Mesendoderm (in vitro differentiated cells): Measurements from ENCODE around the gene MRPL28.
A peak's percentile ranks its signal among the peaks of the same experiment; 100 is the strongest.

Experiments used
- DNase-seq: peaks from one replicate; pipeline ENCODE4 v3.0.0; 2013
- H2AK5ac ChIP-seq: 2 replicates; pipeline ENCODE4 v1.6.1; 2013; ENCODE audit warnings: low read length, inconsistent platforms
- H2BK120ac ChIP-seq: 2 replicates; pipeline ENCODE4 v1.6.1; 2013; ENCODE audit warnings: low read depth, mild to moderate bottlenecking, low read length, moderate library complexity, mixed read lengths
- H2BK15ac ChIP-seq: replicated peaks from 2 replicates; pipeline ENCODE4 v1.6.1; 2013; ENCODE audit warnings: low read depth, mild to moderate bottlenecking, moderate library complexity
- H2BK5ac ChIP-seq: 2 replicates; pipeline ENCODE4 v1.6.1; 2013; ENCODE audit warnings: low read length, inconsistent platforms
- H3K18ac ChIP-seq: 2 replicates; pipeline ENCODE4 v1.6.1; 2013; ENCODE audit warnings: mild to moderate bottlenecking, low read length, mixed read lengths
- H3K23ac ChIP-seq: one replicate; pipeline ENCODE4 v1.6.1; 2013; ENCODE audit warnings: low read length
- H3K27ac ChIP-seq: 2 replicates; pipeline ENCODE4 v1.5.1; 2013; ENCODE audit warnings: low read depth, mild to moderate bottlenecking, inconsistent platforms, low read length, moderate library complexity
- H3K27me3 ChIP-seq: 2 replicates; pipeline ENCODE4 v1.6.1; 2013; ENCODE audit warnings: low read length, control low read depth, mild to moderate bottlenecking, inconsistent platforms; ENCODE audit not compliant: insufficient read depth, poor library complexity
- H3K36me3 ChIP-seq: 2 replicates; pipeline ENCODE4 v1.6.1; 2013; ENCODE audit warnings: low read length, inconsistent platforms; ENCODE audit not compliant: control insufficient read depth, insufficient read depth
- H3K4ac ChIP-seq: one replicate; pipeline ENCODE4 v1.6.1; 2013; ENCODE audit warnings: low read depth, mild to moderate bottlenecking, low read length, moderate library complexity
- H3K4me1 ChIP-seq: 2 replicates; pipeline ENCODE4 v1.6.1; 2013; ENCODE audit warnings: low read depth, low read length, inconsistent platforms; ENCODE audit not compliant: control insufficient read depth
- H3K4me2 ChIP-seq: 2 replicates; pipeline ENCODE4 v1.6.1; 2013; ENCODE audit warnings: low read length
- H3K4me3 ChIP-seq: 2 replicates; pipeline ENCODE4 v1.5.1; 2013; ENCODE audit warnings: mild to moderate bottlenecking, low read length
- H3K56ac ChIP-seq: one replicate; pipeline ENCODE4 v1.6.1; 2013; ENCODE audit warnings: low read length
- H3K79me1 ChIP-seq: 2 replicates; pipeline ENCODE4 v1.6.1; 2013; ENCODE audit warnings: low read length, inconsistent platforms
- H3K79me2 ChIP-seq: 2 replicates; pipeline ENCODE4 v1.6.1; 2013; ENCODE audit warnings: mild to moderate bottlenecking, low read length; ENCODE audit not compliant: control insufficient read depth, insufficient read depth
- H3K9ac ChIP-seq: 2 replicates; pipeline ENCODE4 v1.6.1; 2013; ENCODE audit warnings: low read length, inconsistent platforms
- H4K5ac ChIP-seq: one replicate; pipeline ENCODE4 v1.6.1; 2013; ENCODE audit warnings: low read length
- H4K8ac ChIP-seq: one replicate; pipeline ENCODE4 v1.6.1; 2013; ENCODE audit warnings: low read depth, mild to moderate bottlenecking, control low read depth, low read length, moderate library complexity
- WGBS: extraction: QIAGEN DNeasy Blood & Tissue Kit; methylation state at CpG from one replicate; pipeline ENCODE4 v1.1.7; 2013; ENCODE audit warnings: low lambda C conversion rate, missing lambda C conversion rate; ENCODE audit not compliant: insufficient coverage; ENCODE audit errors: extremely low coverage; 5-methylcytosine and 5-hydroxymethylcytosine counted together

MRPL28 gene

DNA sequence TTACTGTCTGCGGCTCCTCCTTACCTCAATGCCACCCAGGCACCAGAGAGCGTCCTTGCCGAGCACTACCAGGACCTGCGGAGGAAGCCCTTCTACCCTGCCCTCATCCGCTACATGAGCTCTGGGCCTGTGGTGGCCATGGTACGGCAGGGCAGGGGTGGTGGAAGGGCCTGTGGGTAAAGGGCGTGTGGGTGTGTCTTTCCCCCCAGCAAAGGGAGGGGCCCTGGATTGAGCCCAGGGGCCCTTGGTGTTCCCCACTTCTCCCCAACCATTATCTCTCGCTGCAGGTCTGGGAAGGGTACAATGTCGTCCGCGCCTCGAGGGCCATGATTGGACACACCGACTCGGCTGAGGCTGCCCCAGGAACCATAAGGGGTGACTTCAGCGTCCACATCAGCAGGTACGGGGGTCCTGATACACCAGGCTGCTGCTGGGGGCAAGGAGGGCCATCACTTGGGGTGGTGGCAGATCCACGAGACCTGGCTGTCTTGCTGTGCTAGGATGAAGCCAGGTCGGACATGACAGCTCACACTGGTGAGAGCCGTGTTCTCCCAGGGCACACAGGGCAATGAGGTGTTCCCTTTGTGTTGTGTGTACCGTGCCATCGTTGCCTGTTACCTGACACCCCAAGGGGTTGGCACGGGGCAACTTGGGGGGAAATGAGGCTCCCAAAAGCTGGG, 29.1 kb upstream of the MRPL28 start:
- H3K4ac ChIP-seq: no peak overlapping the region
- H2BK5ac ChIP-seq: no peak overlapping the region
- peaks cover 7% of the 10 kb centered on the region for H3K36me3 ChIP-seq
- no peaks in the 10 kb centered on the region for H3K27me3 ChIP-seq
- H2AK5ac ChIP-seq: no peak overlapping the region
- no peak for DNase-seq
- H2BK15ac ChIP-seq: no peak overlapping the region
- H3K23ac ChIP-seq: peak overlapping the region; percentile 80
- peaks cover 2% of the 10 kb centered on the region for H3K79me2 ChIP-seq
- WGBS: no CpG with 5 or more reads among the region's 22 CpGs
- H3K4me3 ChIP-seq: no peak overlapping the region
- no peak overlapping the region for H3K18ac ChIP-seq
- H3K79me1 ChIP-seq: peaks cover 9% of the 10 kb centered on the region
- H3K9ac ChIP-seq: no peak overlapping the region
- no peak overlapping the region for H4K5ac ChIP-seq
- peak overlapping the region; percentile 25 for H3K56ac ChIP-seq
- no peak overlapping the region for H3K27ac ChIP-seq
- H3K4me2 ChIP-seq: no peak overlapping the region
- H2BK120ac ChIP-seq: no peak overlapping the region
- no peak overlapping the region for H4K8ac ChIP-seq
- no peaks in the 10 kb centered on the region for H3K4me1 ChIP-seq

DNA sequence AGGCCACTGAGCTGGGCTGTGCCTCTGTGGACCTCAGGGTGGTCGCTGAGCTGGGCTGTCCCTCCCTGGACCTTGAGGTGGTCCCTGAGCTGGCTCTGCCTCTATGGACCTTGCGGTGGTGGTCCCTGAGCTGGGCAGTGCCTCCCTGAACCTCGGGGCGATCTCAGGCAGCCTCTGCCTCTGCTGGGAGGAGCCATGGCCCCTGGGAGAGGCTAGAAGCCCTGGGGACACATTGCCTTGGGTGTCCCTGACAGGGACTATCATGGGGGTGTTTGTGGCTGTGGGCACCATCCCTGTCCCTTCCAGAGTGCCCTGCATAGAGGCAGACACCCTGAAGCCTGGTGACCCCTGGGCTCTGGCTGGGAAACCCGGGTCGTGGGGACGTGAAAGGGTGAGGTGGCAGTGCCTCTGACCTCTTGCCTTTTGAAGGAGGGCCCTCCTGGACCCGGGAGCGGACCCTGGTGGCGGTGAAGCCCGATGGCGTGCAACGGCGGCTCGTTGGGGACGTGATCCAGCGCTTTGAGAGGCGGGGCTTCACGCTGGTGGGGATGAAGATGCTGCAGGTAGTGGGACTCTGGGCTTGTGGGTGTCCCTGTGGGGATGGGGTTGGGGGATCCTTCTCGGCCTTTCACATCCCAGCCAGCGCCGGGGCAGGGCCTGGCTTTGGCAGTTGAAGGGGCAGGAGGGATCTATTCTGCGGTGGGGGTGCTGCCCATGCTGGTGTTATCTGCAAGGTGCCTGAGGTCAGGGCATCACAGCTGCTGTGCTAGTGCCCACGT, 28.4 kb upstream of the MRPL28 start:
- H2BK120ac ChIP-seq: no peak overlapping the region
- no peaks in the 10 kb centered on the region for H3K4me1 ChIP-seq
- peaks cover 2% of the 10 kb centered on the region for H3K79me2 ChIP-seq
- no peak overlapping the region for H3K4ac ChIP-seq
- H3K36me3 ChIP-seq: peaks cover 7% of the 10 kb centered on the region
- no CpG with 5 or more reads among the region's 24 CpGs for WGBS
- H3K56ac ChIP-seq: peak overlapping the region; percentile 52
- peak overlapping the region; percentile 12 for H3K9ac ChIP-seq
- no peak overlapping the region for H3K4me3 ChIP-seq
- H4K5ac ChIP-seq: no peak overlapping the region
- no peak overlapping the region for H3K4me2 ChIP-seq
- H2BK15ac ChIP-seq: no peak overlapping the region
- H3K79me1 ChIP-seq: peaks cover 9% of the 10 kb centered on the region
- H3K18ac ChIP-seq: no peak overlapping the region
- H3K27me3 ChIP-seq: no peaks in the 10 kb centered on the region
- H2AK5ac ChIP-seq: no peak overlapping the region
- H2BK5ac ChIP-seq: no peak overlapping the region
- no peak overlapping the region for H3K27ac ChIP-seq
- H4K8ac ChIP-seq: no peak overlapping the region
- H3K23ac ChIP-seq: no peak overlapping the region
- DNase-seq: peak; percentile 62

DNA sequence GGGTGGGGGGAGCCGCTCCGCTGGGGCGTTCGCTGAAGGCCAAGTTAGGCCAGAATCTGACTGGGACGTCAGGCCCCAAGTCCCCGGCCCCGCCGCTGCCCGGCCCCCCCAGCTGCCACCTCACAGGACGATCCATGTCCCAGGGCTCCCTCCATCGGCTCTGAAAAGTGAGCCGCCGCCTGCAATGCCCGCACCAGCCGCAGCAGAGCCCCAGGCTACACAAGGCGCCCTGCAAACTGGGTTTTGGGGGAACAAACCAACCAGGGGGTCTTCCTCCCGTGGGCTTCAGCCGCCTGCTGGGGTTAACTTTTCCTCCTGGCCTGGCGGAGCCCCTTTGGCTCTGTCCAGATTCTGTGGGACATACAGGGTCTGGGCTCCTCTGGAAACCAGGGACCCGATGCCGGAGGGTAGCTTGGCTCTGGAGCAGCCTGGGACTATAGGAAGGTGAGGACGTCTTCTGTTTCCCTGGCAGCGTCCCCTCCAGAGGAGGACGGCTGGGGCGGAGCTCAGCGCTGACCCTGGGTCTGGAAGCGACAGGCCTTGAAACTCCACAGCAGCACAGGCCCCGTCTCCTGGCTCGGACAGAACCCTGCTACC, 27.5 kb upstream of the MRPL28 start:
- Histone ChIP-seq H3K9ac (peak overlapping the region; percentile 60), H3K23ac (no peak overlapping the region), H3K4me1 (no peaks in the 10 kb centered on the region), H4K8ac (no peak overlapping the region), H2BK15ac (no peak overlapping the region), H3K4me3 (no peak overlapping the region), H3K27me3 (no peaks in the 10 kb centered on the region), H2BK5ac (no peak overlapping the region), H4K5ac (no peak overlapping the region), H3K4ac (peak overlapping the region; percentile 99), H3K79me2 (peaks cover 2% of the 10 kb centered on the region), H3K27ac (peak overlapping the region; percentile 19), H3K79me1 (peaks cover 9% of the 10 kb centered on the region), H2AK5ac (no peak overlapping the region), H3K36me3 (peaks cover 7% of the 10 kb centered on the region), H3K18ac (peak overlapping the region; percentile 21), H2BK120ac (no peak overlapping the region), H3K56ac (peak overlapping the region; percentile 52), H3K4me2 (peak overlapping the region; percentile 10)
- peak; percentile 93 for DNase-seq
- no CpG with 5 or more reads among the region's 29 CpGs for WGBS

DNA sequence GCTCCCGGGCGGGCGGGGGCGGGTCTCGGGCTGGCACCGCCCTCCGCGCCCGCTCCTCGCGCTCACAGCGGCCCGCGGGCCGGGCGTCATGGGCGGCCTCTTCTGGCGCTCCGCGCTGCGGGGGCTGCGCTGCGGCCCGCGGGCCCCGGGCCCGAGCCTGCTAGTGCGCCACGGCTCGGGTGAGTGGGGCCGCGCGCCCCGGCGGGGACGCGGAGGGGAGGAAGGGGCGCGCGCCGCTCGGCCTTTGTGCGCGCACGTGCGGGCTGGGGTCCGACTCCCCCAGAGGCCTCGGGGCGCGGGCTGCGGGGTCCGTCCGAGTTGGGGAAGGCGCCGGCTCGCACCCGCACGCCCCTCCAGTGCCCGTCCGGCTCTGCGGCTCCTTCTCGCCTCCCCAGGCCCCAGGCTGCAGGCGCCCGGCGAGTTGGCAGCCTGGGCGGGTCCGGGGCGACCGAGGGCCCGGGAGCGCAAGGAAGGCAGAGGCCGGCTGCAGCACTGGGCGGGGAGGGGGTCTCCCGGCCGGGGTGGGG, 26.9 kb upstream of the MRPL28 start, which contains the start of gene NME4:
Gene NME4 (plus strand): TSS at position 65 of the 527 bp plus-strand sequence. CDS start 24 bp downstream, at position 89.
- H3K79me2 ChIP-seq: peaks cover 2% of the 10 kb centered on the region
- peak within 1 kb of the TSS; percentile 85 for H3K27ac ChIP-seq
- no CpG with 5 or more reads among the region's 75 CpGs for WGBS
- H4K8ac ChIP-seq: no peak within 1 kb of the TSS
- peak within 1 kb of the TSS; percentile 99 for H3K4ac ChIP-seq
- peak within 1 kb of the TSS; percentile 24 for H2BK120ac ChIP-seq
- H3K36me3 ChIP-seq: peaks cover 7% of the 10 kb centered on the region
- H3K18ac ChIP-seq: peak within 1 kb of the TSS; percentile 97
- peak within 1 kb of the TSS; percentile 89 for H3K23ac ChIP-seq
- H4K5ac ChIP-seq: no peak within 1 kb of the TSS
- peaks cover 9% of the 10 kb centered on the region for H3K79me1 ChIP-seq
- peak; percentile 80 for DNase-seq
- H3K56ac ChIP-seq: peak within 1 kb of the TSS; percentile 92
- peak within 1 kb of the TSS; percentile 69 for H3K4me3 ChIP-seq
- no peaks in the 10 kb centered on the region for H3K4me1 ChIP-seq
- no peaks in the 10 kb centered on the region for H3K27me3 ChIP-seq
- H3K4me2 ChIP-seq: peak within 1 kb of the TSS; percentile 52
- H2AK5ac ChIP-seq: no peak within 1 kb of the TSS
- peak within 1 kb of the TSS; percentile 80 for H2BK5ac ChIP-seq
- peak within 1 kb of the TSS; percentile 95 for H3K9ac ChIP-seq
- H2BK15ac ChIP-seq: no peak within 1 kb of the TSS

DNA sequence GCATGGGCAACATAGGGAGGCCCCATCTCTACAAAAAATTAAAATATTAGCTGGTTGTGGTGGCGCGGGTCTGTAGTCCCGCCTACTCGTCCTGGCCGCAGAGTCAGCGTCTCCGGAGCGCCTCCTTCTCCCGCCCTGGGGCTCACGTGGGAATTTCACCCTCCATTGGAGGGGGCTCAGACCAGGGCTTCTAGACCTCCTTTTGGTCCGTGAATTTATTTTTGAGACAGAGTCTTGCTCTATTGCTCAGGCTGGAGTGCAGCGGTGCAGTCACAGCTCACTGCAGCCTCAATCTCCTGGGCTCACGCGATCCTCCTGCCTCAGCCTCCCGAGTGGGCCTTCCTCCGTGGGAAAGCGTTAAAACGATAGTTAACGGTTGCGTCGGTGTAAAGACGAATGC, 26.3 kb upstream of the MRPL28 start:
- Histone ChIP-seq H3K79me1 (peaks cover 9% of the 10 kb centered on the region), H3K27ac (peak overlapping the region; percentile 9), H3K36me3 (peaks cover 7% of the 10 kb centered on the region), H3K4me3 (peak overlapping the region; percentile 24), H3K4me2 (peak overlapping the region; percentile 52), H3K56ac (peak overlapping the region; percentile 92), H3K27me3 (no peaks in the 10 kb centered on the region), H4K8ac (no peak overlapping the region), H2BK120ac (no peak overlapping the region), H2AK5ac (no peak overlapping the region), H3K23ac (no peak overlapping the region), H3K18ac (peak overlapping the region; percentile 97), H2BK5ac (no peak overlapping the region), H3K9ac (peak overlapping the region; percentile 67), H2BK15ac (no peak overlapping the region), H3K4me1 (no peaks in the 10 kb centered on the region), H4K5ac (no peak overlapping the region), H3K4ac (no peak overlapping the region), H3K79me2 (peaks cover 2% of the 10 kb centered on the region)
- no CpG with 5 or more reads among the region's 22 CpGs for WGBS
- DNase-seq: peak; percentile 80
